NCI-H2081 (cell line): Measurements from ENCODE around the gene ARHGEF7.
"Not testable (repeated sequence)": the region's sequence is repeated elsewhere in the genome, so short reads cannot be mapped to it uniquely, and the experiment has no call there.

Experiments
- DNase-seq, 2 experiments: peaks; one replicate each; lab custom pipeline; 2025; lab: John Stamatoyannopoulos, UW

ARHGEF7 gene, protein sequence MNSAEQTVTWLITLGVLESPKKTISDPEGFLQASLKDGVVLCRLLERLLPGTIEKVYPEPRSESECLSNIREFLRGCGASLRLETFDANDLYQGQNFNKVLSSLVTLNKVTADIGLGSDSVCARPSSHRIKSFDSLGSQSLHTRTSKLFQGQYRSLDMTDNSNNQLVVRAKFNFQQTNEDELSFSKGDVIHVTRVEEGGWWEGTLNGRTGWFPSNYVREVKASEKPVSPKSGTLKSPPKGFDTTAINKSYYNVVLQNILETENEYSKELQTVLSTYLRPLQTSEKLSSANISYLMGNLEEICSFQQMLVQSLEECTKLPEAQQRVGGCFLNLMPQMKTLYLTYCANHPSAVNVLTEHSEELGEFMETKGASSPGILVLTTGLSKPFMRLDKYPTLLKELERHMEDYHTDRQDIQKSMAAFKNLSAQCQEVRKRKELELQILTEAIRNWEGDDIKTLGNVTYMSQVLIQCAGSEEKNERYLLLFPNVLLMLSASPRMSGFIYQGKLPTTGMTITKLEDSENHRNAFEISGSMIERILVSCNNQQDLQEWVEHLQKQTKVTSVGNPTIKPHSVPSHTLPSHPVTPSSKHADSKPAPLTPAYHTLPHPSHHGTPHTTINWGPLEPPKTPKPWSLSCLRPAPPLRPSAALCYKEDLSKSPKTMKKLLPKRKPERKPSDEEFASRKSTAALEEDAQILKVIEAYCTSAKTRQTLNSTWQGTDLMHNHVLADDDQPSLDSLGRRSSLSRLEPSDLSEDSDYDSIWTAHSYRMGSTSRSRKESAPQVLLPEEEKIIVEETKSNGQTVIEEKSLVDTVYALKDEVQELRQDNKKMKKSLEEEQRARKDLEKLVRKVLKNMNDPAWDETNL

DNA sequence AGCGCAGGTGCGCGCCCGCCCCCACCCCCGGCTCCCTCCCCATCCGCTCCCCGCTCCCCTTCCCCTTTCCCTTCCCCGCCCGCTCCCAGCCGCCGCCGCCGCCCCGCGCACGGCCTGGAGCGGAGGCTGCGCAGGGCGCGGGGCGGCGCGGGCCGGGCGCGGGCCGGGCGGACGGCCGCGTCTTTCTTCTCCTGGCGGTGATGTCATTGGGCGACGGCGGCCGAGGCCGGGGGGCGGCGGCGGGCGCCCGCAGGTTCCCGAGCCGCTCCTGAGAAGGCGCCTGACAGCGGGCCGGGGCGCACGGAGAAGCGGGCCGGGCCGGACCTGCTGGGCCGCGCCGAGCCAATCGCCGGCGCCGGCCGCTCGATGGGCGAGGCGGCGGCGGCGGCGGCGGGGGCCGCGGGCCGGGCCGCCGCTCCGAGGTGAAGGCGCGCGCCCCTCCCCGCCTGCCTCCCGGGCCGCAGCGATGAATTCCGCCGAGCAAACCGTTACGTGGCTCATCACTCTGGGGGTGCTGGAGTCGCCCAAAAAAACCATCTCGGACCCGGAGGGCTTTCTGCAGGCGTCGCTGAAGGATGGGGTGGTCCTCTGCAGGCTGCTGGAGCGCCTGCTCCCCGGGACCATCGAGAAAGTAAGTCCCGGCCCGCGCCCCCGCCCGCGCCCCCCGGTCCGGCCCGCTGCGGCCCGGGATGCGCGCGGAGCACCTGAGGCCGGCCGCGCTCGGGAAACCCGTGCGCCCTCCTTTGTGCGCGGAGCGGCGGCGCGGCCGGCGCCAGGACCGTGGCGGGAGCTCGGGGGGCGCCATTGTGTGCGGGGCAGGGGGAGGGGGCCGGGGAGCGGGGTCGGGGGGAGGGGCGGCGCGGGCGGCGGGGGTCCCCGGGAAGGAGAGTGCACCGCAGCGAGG, at the start of gene ARHGEF7:
Gene ARHGEF7, plus strand, starts transcription at position 250 of the 904 bp plus-strand sequence. Its CDS starts 217 bp downstream, at position 467.
- peak; percentile 37 to 45 for DNase-seq

DNA sequence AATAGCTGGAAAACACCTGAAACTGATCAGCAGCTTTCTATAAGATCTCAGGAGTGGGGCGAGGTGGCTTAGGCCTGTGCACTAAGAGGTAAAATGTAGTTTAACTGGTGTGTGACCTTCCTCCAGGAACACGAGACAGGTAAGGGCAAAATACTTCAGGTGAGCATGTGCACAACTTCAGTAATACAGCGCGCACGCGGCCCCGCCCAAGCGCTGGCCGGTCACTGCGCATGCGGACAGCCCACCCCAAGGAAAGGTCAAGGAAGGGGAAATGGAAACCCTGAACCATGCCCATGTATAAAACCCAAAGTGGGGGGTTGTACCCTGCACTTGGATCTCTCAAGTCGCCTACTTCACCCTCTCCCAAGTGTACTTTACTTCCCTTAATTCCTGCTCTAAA, 49.4 kb upstream of the ARHGEF7 start:
- no peak for DNase-seq

DNA sequence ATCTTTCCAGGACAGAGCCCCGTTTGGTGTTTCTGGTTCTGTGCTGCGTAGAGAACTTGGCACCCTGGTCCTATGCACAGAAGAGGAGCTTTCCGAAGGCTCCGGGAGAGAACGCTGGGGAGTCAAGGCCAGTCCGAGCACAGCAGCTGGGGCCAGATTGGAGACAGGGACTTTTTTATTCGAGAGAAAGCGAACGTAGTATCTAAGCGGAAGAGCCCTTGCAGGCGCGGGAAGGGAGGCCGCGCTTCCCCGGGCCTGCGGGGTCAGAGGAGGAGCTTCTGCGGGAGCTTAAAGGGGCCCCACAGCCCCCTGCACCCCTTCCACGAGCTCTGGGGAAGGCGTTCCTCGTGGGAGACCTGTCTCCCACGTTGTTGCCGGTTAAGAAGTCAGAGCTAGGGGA, 48.6 kb upstream of the ARHGEF7 start:
- DNase-seq: no peak

DNA sequence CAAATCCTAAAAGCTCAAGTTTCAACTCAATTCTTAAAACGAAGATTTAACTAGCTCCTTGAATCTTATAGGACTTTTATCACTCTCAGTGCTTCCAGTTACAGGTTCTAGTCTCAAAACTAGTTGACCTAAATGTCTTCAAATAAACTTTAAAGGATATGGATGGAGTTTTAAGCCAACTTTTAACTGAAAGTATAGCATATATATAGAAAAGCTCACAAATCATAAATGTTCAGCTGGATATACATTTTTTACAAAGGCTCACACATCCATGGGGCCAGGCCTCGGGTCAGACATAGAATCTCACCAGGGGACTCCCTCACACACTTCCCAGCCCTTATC, 47.1 kb upstream of the ARHGEF7 start:
- DNase-seq: no peak

DNA sequence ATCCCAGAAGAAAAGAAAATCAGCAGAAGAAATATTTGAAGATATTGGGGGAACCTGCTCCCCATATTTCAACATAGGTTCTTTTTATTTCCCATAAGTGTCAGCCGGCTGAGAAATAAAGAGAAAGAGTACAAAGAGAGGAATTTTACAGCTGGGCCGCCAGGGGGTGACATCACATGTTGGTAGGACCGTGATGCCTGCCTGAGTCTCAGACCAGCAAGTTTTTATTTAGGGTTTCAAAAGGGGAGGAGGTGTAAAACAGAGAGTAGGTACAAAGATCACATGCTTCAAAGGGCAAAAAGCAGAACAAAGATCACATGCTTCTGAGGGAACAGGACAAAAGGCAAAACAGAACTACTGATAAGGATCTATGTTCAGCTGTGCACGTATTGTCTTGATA, 44.0 kb upstream of the ARHGEF7 start:
- not testable (repeated sequence) for DNase-seq

DNA sequence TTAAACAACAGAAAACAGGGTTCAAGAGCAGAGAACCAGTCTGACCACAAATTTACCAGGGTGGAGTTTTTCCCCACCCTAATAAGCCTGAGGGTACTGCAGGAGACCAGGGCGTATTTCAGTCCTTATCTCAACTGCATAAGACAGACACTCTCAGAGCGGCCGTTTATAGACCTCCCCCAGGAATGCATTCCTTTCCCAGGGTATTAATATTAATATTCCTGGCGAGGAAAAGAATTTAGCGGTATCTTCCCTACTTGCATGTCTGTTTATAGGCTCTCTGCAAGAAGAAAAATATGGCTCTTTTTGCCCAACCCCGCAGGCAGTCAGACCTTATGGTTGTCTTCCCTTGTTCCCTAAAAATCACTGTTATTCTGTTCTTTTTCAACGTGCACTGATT, 43.6 kb upstream of the ARHGEF7 start:
- not testable (repeated sequence) for DNase-seq

DNA sequence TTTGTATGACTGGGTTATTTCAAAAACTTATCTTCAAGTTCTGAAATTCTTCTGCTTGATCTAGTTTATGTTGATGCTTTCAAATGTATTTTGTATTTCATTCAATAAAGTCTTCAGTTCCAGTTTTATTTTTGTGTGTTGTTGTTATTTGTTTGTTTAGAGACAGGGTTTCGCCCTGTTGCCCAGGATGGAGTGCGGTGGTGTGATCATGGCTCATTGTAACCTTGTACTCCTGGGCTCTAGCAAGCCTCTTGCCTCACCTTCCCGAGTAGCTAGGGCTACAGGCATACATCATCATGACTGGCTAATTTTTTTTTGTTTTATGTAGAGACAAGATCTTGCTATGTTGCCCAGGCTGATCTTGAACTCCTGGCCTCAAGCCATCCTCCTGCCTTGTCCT, 40.3 kb upstream of the ARHGEF7 start:
- DNase-seq: no peak

DNA sequence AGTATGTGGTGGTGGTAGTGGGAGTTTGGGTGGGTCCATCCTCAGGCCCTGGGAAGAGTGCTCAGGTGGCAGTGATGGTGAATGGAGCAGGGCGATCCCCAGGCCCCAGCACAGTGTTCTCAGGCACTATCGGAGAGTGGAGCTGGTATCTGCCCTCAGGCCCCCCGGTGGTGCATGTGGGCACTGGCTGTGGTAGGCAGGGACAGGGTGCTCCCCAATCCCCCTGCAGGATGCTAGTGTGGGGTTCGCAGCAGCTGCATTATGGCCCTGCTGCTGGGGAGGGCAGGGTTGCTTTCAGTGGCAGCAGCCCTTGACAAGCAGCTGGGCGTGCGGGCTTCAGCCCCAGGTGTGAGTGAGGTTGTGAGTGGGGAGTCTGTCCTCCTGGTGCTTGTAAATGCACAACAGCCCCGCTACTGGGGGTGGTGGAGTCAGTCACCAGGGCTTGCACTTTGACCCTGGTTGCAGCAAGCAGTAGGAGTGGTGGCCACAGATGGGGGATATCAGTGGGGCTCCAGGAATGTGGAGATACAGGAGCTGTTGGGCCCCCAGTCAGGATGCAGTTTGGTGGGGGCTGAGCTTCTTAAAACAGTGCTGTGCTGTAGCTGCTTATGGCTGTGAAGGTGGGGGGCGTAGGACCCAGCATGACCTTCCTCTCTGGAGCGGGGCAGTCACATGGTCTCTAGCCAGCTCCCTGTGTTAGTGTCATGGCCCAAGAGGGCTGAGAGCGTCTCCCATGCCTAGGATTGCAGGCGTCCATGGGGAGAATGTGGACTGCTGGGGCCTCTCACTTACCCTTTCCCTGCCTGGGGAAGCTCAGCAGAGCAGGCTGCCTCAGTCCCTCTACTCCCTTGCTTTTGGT, 38.7 kb upstream of the ARHGEF7 start:
- no peak for DNase-seq

DNA sequence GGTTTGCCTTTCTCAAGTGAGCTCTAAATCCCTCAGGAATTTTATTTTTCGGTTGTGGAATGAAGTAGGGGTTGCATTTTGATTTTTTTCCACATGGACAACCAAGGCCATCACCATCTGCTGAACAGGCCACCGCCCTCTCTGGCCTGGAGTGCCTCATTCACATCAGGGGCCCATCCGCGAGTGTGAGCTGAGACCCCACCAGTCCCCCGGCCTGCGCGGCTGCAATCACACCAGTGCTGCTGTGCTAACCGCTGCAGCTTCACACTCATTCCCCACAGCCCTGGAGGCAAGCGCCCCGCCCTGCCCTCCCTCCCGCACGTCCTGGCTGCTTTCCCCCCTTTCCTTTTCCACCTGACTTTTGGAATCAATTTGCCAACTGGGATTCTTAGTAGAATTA, 35.7 kb upstream of the ARHGEF7 start:
- no peak for DNase-seq

DNA sequence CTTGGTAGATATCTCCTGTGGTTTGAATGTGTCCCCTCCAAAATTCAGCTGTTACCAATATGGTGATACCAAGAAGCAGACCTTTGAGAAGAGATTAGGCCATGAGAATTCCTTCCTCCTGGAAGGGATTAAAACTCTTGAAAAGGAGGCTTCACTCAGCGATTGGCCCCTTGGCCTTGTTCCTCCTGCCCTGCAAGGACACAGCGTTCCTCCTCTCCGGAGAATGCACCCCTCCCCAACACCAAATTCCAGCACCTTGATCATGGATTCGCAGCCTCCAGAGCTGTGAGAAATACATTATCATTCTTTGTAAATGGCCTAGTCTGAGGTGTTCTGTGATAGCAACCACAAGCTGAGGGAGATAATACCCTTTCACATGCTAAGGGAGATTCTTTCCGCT, 34.5 kb upstream of the ARHGEF7 start:
- DNase-seq: no peak

DNA sequence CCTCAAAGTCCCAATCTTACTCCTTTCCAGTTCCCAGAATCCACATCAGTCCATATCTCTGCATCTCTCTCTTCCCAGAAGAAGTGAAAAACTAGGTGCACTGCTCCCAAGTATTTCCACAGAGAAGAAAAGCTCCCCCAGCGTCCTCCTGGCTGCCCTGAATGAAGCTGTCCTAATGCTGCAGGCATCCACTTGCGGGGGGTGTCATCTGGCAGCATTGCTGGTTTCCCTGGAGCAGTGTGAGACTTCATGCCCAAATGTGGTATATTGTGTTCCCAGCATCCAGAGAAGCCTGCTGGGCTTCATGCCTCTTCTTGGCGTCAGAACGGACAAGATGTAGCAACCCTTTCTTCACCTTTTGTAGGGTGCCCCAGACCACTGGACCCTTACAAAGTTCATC, 32.9 kb upstream of the ARHGEF7 start:
- DNase-seq: no peak

DNA sequence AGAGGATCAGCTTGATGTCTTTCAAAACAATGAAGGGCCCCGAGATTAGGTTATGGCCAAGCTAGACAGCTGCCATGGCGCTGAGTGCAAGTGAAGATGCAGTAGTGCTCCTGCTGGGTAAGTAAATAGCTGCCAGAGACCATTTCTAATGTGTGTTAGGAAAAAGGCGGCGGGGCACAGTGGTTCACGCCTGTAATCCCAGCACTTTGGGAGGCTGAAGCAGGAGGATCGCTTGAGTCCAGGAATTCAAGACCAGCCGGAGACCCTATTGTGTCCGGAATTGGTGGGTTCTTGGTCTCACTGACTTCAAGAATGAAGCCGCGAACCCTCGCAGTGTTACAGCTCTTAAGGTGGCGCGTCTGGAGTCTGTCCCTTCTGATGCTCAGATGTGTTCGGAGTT, 32.3 kb upstream of the ARHGEF7 start:
- not testable (repeated sequence) for DNase-seq

DNA sequence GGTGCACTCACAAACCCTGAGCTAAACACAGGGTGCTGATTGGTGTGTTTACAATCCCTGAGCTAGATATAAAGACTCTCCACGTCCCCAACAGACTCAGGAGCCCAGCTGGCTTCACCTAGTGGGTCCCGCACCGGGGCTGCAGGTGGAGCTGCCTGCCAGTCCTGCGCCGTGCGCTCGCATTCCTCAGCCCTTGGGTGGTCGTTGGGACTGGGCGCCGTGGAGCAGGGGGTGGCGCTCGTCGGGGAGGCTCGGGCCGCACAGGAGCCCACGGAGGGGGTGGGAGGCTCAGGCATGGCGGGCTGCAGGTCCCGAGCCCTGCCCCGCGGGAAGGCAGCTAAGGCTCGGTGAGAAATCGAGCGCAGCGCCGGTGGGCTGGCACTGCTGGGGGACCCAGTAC, 31.4 kb upstream of the ARHGEF7 start:
- DNase-seq: not testable (repeated sequence)

DNA sequence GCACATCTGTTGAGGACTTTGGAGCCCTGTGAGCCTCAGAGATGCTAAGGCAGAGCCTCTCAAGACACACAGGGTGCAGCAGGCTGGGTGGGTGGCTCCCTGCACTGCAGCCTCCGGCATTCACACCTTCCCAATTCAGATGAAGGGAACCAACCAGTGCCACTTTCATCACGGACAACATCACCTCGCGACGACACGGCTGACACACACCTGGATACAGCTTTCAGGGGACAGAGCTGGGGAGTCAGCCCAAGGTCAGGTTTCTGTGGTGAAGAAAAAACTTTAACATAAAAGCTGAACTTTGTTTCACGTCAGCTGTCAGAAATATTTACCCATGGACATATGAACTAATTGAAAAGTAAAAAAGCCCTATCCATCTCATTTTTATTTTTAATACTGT, 24.9 kb upstream of the ARHGEF7 start:
- DNase-seq: no peak

DNA sequence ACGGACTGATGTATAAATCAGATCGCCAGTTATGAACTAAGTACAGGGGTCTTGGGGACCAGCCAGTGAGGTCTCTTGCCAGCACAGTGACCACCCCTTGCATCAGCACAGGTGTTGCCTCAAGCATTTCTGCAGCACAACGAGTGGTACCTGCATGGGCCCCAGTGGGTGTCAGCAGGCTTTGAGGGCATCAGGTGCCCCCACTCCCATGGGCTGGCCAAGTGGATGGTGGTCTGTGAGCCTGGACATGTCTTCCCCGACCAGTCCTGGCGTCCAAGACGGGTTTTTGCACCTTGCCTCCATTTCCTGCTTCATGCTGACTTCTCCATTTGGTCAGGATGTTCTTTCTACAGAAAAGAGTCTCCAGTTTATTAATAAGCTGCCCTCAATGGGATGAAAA, 22.4 kb upstream of the ARHGEF7 start:
- DNase-seq: no peak

DNA sequence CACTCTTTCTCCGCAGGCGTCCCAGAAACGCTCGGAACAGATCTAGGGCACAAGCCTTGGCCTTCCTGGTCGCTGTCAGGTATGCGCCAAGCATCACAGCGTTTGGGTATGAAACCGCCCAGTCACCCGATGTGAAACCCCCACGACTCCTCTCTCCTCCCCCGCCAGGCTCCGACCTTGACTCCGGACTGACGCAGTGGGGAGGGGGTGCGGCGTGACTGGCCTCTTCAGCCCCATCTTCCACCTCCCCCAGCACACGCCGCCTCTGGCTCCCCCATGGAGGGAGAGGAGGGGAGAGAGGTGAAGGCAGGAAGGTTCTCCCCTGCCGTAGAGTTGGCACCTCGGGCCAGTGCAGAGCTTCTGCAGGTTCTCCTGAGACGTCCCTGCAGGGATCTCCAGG, 22.0 kb upstream of the ARHGEF7 start:
- DNase-seq: no peak

DNA sequence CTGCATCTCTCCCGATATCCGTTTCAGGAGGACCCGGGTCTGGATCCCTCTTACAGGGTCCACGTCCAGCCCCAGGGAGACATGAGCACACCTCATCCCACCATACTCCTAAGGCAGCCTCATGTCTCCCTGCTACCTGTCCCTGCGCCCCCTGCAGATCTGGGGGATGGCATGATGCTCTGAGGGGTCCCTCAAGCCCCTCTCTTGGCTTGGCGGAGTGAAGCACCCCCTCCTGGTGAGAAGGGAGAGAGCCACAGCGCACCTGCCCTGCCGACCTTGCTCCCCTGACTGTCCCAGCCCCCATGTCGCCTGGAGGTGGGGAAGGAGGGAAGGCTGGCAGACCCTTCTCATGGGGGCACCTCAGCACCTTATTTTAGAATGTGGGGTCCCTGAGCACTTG, 21.5 kb upstream of the ARHGEF7 start:
- DNase-seq: no peak

DNA sequence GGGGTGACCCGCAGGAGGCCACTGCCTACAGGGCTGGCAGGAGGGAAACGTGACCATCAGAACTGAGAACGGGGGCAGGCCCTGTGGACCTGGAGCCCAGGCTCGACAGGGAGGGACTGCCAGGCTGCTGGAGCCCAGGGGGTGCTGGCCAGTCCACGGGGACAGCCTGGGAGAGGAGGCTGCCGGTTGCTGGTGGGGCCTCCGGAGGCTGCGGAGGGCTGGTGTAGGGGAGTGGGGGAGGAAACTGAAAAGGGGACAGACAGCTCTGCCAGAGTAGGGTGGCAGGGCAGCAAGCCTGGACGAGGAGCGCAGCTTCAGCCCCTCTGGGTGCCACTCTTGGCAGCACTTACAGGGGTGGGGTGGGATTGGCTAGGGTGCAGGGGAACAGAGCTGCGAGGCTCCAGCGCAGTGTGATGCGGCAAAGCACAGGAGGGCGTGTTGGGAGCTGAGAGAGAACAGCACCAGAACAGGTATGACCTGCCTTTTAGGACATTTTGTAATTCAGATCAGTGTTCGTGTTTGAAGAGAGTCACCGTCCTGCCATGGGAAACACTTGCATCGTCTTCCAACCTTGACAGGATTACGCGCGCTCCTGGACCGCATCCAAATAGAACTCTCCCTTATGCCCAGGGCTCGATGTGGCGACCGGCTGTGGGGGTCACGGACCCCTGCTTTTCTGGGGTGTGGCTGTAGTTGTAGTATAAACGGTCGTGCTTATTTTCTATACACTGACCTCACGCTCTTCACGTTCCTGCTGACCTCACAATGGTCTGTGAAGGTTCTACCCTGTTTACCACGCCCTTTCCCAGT, 19.9 kb upstream of the ARHGEF7 start:
- no peak for DNase-seq

DNA sequence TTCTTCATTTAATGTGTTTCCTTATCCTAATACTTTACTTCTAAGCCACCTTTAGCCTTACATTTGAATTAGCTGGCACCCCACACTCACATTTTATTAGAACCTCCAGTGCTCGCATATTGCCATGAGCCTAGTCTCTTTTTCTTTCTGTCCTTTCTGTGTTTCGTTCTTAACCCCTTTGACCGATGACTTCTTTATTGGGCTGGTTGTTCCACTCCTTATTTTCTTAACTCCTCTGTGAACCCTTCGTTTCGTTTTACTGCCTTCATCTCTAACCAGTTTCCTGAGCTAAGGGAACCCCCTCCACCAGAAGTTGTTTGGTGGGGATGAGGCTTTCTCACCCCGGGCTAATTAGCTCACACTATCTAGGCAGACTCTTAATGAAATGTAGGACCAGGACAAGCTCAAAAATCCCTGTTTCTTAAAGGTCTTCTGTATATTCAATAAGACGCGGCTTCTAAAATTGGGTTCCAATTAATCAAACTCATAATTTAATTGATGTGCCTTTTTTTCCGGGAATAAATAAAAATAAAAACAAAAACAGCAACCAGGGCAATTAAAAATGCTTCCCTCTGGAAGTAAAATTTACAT, 19.1 kb upstream of the ARHGEF7 start:
- no peak for DNase-seq

DNA sequence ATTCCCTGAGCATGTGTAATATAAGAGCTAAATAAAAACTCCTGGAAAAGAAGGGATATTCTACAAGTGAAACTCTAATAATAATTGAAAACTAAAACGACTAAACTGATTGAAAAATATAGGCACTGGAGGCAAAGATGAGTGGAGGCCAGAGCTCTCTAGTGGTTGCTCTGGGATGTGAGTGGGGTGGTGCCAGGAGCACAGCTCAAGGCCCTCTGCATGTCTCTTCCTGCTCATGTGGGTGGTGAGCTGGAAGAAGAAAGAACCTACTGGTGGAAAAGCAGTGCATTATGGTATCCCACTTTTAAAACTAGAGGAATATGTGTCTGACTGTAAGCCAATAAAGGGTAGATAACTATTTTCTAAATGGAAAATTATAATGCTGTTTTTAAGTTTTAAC, 15.8 kb upstream of the ARHGEF7 start:
- no peak for DNase-seq
